Fibroblast of skin of left biceps (primary cell): Measurements from ENCODE around the gene DMAC1.

Source experiments
- DNase-seq, 2 experiments: peaks; one replicate each; pipeline ENCODE4 v3.0.0-alpha.2; 2013; ENCODE audit warnings: low read depth in 2 of 2

The DMAC1 gene, protein sequence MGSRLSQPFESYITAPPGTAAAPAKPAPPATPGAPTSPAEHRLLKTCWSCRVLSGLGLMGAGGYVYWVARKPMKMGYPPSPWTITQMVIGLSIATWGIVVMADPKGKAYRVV

DNA sequence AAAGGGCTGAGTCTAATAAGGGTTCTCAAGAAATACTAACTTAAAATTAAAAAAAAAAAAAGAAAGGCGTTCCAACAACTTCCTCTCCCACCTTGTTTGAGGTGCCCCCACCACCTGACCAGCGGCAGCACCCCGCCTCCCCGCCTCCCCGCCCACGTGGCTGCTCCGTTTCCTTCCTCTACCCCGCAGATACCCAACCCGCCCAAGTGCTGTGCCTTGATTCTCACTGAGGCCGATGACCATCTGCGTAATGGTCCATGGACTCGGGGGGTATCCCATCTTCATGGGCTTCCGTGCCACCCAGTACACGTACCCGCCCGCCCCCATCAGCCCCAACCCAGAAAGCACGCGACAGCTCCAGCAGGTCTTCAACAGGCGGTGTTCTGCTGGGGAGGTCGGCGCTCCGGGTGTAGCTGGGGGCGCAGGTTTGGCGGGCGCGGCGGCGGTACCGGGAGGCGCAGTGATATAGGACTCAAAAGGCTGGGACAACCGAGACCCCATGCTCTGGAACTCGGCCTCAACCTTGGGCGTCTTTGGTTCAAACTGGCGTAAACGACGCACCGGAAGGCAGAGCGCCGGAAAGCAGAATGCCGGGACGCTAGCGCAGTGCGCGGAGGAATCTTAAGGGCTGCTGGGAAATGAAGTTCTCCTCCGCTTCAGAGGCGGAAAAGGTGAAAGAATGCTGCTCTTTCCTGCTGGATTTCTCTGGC lies at the start of gene DMAC1:
Gene DMAC1, minus strand, starts transcription at position 545 of the 710 bp plus-strand sequence. Its CDS starts 44 bp downstream, at position 501.
- peak; percentile 64 to 67 for DNase-seq

DNA sequence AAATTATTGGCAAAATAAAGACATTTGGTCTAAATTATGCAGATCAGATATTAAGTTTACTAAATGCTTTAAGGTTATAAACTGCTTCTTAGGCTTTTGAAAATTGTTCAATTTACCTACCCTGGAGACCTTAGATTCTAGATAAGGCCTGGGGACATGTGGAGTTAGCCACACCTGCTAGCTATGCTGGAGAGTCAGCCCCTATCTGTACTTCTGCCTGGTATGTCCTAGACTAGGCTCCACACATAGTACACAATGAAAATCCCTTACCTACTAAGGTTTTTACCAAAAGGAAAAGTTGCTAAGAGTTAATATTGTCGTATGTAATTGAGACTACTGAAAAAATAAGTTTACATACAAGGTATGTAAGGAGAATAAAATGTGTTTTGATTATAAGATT lies 49.8 kb upstream of the DMAC1 start:
- DNase-seq = no peak

DNA sequence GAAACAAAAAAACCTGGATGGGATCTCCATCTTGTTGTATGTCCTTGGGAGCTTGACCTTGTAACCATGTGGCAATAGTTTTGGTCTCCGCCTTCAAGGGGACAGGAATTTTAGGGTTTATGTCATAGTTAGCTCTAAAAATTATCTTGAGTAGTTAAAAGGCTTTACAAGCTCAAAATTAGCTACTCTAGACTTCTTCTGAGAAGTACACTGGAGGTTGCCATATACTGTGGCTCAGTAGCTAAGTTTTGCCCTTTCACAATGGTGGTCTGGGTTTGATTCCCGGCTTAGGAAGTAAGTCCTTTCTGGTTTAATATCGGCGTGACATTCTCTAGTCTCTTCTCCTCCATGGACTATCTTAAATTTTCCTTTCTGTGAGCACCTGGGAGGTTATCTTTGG lies 48.9 kb upstream of the DMAC1 start:
- no peak for DNase-seq

DNA sequence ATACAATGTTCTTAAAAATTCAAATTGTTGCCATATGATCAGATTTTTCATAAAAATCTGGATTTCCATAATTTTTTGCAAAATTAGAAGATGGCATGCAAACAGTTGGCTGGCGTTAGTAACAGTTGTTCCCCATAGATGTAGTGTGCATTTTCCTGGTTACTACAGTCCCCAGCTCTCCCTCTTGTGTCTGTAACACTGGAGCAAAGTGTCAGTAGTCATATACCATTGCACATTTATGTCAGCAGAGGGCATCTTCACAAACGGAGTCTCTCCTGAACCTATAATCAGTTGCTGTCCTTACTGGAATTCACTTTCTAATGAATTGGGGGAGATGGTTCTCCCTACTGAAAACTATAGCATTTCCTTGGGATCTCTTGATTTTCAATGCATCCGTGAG lies 44.7 kb upstream of the DMAC1 start:
- DNase-seq = no peak

DNA sequence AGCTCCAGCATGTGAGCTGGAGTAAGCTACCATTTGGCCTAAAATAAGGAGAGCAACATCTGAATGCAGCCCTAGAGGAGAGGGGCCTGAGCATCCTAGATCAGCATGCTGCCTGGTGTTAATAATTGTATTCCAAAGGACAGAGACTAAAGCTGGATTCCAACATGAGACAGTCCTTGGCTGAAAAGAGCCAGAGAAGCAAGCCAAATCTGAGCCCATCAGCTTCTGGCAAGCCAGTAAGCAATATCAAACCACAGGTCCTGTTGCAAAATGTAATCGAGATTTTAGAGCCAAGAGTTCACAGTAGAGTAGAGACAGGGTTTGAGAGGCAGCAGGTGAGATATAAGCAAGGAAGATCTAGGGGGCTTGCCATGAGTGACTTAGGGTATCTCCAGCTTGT lies 42.3 kb upstream of the DMAC1 start:
- DNase-seq = no peak

DNA sequence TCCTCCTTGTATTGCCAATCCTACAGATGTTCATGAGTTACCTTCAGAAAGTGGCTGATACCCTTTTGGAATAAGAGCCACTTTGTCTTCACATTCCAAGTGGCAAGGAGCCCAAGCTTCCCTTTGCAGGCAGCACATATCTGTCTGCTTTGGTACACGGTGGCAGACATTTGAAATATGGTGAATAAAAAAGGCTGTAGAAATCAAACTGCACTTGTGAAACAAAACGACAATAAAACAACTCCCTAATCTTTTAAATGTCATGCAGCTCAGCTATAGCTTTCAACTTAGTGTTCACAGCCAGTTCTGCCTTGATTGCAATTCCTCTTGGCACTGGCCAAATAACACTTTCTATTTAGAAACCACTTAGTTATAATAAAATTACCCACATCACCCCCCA lies 35.0 kb upstream of the DMAC1 start:
- DNase-seq = no peak

DNA sequence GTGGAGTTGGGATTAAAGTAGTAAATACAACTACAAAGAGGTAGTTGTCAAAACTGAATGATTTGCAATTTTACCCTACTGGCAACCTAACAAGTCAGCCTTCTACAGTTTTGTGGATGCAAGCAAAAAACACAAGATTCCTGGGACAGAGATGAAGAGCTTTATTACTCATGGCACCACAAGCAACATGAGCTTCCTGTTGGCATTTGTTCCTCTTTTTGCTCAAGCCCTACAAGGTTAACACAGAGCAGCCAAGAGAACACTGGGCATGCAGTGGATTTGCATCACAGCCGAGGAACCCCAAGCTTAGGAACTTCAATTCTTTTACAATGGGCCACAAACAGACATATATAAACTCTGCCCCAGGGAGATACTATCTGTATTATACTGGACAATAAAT lies 28.8 kb upstream of the DMAC1 start:
- DNase-seq = no peak

DNA sequence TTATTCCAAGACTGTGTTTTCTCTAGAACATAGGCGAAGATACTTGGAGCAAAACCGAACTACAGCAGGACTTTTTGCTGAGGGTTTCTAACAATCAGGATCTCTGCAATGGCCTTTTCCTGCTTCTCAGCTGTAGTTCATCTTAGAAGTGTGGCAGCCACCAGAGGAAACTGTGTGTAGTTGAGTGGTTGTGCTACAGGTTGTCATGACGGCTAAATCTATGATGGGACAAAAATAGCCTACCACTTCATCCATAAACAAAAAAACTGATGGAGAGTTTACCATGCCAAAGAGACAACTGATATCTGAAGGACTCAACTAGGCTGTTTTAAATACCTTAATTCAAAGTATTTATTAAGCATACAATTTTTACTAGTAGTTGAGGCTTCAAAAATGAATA lies 28.2 kb upstream of the DMAC1 start:
- no peak for DNase-seq

DNA sequence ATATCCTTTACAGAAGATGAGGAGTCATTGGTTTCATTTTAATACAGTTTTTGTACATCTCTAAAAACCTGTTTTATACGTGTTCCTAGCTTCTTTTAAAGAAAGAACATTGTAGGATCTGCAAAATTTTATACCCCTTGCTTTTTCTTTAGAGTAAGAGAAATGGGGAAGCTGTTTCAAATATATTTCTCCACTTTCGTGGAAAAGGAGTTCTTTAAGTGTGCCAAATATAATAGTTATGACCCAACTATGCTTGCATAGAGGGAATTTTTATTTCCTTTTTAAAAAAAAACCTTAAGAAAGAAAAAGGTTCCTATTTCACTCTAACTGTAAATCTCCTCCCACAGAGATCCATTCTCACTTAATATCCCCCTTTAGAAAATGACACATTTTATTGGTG lies 27.5 kb upstream of the DMAC1 start:
- no peak for DNase-seq

DNA sequence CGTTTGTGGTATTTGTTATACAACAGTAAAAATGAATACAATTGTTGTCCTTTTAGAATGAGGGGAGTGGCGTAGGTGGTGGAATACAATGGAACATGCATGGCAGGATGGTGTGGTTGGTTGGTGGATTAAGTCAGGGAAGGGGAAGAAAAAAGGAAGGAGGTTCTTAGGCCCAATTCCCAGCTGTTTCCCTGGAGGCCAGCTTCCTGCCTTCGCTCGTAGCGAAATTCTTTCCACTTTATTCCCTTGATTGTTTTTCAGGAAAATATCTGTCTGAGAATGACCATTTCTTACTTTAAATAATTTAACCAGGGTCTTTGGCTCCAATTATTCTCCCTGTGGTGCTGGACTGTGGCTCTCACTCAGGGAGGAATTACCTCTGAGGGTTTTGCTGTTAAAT lies 24.1 kb upstream of the DMAC1 start:
- no peak for DNase-seq

DNA sequence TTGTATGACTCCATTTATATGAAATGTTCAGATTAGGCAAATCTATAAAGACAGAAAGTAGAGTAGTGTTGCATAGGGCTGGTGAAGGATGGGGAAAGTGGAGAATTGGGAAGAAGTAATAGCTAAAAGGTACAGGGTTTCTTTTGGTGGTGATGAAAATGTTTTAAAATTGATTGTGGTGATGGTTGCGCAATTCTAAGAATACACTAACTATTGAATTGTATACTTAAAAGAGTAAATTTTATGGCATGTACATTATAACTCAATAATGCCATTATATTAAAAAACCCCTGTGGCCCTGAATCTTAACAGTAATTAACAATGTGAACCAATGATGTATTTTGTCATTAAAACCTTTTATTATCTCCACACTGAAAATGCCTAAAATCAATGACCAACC lies 20.4 kb upstream of the DMAC1 start:
- DNase-seq = no peak

DNA sequence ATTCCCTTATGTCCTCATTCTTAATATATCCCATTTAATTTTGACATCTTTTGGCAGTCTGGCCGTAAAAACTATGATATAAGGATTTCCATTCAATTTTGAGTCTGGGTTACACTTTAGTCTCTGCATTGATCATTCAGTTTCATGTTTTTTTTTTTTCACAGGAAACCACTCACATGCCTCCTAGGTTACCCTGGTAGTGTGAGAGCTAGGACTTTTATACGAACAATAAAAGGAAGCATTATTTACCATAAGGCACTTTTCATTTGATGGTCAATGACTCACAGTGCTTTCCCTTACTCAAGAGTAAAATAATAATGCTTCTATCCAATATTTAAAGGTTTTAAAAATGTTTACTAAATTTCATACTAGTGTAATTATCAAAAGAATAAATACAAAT lies 16.4 kb upstream of the DMAC1 start:
- DNase-seq = no peak

DNA sequence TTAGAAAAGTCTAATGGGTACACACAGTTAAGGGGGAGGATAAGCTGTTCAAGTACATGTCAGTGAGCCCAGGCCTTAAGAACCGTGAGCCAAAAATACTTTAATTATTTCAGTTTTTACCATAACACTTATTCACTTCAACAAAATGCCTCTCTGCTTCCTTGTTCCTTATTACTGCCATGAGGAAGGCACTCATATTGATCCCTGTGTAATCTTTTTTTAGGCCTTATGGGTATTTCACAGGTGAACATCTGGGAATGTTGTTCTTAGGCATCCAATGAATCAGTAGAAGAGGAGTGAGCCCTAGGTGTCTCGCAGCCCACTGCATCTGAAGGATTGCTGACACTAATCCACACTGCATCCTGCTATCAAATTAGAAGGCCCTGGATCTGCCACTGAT lies 13.5 kb upstream of the DMAC1 start:
- DNase-seq = no peak

DNA sequence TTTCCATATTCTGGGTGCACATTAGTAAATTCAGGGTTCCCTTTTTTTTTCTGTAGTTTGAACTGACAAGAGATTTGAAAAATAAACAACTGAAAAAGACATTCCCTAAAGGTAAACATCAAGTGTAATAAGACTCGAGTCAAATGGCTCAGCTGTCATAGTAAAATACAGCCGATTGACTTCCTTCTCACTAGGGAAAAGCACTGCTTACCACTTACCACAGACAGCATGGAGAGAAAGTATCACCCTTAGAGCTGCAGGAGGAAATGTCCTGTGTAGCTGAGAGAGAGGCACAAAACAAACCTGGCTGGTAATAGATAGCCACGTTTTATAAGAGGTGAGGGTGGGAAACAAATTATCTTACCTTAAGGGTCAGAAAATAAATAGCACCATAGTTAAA lies 12.1 kb upstream of the DMAC1 start:
- no peak for DNase-seq

DNA sequence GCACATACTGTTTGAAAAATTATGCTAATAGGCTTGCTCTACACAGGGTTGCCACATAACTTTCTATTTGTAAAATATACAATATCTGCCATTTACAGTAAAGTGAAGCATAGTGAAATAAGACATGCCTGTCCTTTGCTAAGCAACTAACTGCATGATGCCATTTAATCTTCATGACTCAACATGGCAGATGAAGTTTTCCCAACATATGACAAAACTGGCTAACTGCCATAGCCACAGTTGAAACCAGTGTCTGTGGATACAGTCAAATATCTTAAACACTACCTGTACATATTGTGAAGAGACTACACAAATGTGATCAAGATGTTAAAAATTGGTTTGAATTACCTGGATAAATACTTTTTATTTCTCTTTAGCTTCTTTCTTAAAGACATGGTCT lies 3.1 kb upstream of the DMAC1 start:
- no peak for DNase-seq

DNA sequence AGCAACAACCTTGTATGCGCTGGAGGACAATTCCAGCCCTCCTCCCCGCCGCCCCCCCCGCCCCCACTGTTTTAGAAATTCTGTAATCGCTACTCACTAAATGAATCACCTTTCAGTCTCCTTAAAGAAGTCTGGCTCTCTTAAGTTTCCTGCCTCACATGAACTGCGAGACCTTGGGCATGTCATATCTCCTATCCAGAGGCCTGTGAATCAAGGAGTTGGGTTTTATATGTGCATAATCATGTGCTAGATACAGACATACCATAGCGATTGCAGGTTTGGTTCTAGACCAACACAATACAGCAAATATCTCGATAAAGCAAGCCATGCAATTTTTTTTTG lies 337 bp upstream of the DMAC1 start:
- no peak for DNase-seq

DNA sequence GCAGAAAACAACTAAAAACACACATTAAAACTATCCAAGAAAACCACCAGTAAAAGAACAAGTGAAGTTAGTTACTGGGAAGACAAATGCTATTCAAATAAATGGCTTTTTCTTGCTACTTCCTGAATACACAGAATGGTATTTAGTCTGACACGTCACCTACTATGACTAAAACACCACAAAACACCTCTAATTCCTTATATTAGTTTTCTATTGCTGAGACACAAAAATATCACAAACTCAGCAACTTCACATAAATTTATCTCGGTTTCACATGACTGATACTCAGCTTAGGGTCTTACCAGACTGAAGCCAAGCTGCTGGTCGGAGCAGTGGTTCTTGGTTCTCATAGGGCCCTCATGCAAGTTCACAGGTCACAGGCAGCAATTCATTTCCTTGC lies 5.4 kb downstream of the DMAC1 start:
- no peak for DNase-seq

DNA sequence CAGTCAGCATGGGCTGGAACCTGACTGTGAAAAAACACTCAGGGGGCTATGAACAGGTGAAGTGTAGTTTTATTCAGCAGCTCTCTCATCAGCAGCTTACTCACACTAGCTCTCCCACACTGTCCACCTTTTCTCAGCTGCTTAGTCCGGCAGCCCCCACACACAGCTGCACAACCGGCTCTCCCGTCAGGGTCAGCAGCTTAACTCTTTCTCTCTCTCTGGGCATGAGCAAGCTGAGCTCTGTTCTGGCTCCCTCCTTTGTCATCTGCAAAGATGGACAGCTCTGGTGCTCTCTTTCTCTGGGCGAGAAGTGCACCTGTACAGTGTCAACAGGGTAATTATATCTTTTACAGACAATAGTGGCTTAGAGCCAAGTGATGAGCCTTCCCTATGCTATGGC lies 8.2 kb downstream of the DMAC1 start:
- no peak for DNase-seq

DNA sequence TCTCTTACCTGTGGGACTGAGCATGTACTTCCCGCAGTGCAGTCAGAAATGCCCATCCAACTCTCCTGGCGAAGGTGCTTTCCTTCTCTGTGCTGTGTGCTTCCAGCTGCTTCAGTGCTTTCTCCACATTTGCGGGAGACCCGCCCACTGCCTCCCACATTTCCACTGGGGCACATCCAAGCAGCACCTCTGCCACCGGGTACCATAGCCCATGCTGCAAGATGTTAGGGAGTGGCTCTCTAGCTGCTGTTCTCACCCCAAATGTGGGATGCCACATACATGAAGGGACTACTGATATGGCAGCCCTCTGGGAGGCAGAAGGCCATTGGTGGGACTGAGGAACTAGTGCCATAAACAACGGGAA lies 8.8 kb downstream of the DMAC1 start:
- no peak for DNase-seq

DNA sequence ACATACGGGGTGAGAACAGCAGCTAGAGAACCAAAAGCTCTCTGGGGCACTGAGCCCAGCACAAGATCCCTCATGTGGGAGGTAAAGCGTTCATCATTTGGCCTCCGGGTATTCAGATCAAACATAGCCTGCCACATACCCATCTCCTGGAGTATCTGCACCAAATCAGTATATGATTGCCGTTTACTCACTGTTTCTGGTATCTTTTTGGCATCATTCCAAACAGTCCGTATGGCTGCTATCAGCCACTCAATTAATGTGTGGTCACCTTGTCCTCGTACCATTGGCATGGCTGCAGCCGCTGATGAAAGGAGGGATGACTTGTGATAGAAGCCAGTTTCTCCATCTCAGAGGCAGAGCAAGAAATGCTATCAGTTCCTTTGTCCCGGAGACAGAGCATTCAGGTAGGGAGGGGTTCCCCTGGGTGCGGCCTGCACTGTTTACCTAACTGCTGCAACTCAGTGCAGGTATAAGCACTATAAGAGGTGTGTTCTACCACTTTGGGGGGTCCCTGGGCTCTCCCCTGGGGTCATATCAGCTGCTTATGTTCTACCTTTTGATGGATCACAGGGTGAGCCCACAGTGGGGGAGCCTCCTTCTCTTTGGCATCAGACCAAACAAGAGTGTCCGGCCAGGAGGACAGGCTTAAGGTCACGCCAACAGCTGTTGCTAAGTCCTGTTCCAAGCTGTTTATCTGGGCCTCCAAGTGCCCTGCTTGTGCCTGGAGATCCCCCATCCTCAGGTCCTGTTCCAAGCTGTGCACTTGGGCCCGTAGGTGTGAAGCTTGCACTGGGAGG lies 9.4 kb downstream of the DMAC1 start:
- DNase-seq = no peak

DNA sequence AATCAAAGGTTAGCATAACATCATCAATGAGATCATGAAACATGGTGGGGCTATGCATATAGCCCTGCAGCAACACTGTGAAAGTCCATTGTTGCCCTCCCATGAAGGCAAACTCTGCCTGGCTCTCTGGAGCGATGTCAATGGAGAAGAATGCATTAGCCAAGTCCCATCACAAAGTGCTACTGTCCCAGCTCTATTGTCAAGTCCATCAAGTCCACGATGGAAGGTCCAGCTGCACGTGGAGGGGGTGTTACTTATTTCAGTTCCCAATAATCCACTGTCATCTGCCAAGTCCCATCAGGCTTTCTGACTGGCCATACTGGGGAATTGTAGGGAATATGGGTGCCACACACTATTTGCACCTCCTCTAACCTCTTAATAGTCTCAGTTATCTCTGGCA lies 10.8 kb downstream of the DMAC1 start:
- no peak for DNase-seq

DNA sequence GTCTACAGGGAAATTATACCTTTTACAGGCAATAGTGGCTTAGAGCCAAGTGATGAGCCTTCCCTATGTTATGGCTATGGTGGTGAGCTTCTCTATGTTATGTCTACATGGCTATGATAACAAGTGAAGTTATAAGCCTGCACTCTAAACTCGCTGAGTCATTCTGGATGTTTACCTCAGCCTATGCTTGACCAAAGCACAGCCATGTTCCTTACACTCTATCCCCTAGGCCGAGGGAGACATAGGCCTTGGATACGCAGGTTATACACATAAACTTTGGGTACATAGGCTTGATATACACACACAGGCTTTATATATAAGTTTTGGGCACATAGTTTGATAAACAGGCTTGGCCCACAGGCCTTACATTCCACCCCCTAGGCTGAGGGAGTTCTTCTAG lies 13.8 kb downstream of the DMAC1 start:
- no peak for DNase-seq

DNA sequence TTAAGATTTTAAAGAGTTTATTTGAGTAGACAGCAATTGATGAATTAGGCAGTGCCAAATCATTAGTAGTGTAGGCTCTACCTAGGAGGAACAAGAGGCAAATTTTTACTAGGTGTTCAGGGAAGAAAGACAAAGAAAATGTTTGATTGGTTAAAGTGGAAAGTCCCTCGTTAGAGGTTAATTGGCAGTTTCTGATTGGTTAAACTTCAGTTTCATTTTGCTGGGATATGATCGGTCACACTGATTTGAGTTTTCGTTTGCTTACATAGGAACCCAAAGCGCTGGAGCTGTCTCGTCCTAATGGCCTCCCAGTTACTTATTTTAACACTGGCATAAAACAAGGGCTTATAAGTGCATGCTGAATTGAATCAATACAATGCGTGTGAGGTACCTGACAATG lies 15.1 kb downstream of the DMAC1 start:
- no peak for DNase-seq

DNA sequence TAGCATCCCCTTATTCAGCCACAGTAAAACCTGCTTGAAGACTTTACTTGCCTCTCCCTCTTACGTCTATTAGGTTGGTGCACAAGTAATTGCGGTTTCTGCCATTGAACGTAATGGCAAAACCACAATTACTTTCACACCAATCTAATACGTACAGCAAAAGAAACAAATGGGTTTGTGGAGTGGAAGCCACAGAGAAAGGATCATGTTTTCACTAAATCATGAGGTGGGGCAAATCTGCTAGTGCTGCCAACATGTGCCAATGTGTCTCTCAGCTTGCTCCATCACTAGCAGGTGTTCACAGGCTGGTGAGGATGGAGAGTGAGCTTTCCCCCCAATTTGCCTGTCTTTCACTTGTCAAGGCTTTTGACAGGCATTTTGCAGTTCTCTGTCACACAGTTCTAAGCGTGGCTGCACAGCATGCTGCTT lies 15.9 kb downstream of the DMAC1 start:
- DNase-seq = no peak
